ENCODE results near the gene RNF19B.

The RNF19B gene

GRCh38 chr1:32893198-32894018 is 71.2 kb downstream of the RNF19B start:
- TF ChIP-seq CTCF (IDR thresholded peaks at IDR 0.05; ENCODE audit: low read length, missing control alignments) = no peak
- DNase-seq (ENCODE audit: low read depth) = peak; percentile 18
- H3K4me3 ChIP-seq (replicated peaks; ENCODE audit: low read depth, low read length) = peak overlapping the region; percentile 51

DNA sequence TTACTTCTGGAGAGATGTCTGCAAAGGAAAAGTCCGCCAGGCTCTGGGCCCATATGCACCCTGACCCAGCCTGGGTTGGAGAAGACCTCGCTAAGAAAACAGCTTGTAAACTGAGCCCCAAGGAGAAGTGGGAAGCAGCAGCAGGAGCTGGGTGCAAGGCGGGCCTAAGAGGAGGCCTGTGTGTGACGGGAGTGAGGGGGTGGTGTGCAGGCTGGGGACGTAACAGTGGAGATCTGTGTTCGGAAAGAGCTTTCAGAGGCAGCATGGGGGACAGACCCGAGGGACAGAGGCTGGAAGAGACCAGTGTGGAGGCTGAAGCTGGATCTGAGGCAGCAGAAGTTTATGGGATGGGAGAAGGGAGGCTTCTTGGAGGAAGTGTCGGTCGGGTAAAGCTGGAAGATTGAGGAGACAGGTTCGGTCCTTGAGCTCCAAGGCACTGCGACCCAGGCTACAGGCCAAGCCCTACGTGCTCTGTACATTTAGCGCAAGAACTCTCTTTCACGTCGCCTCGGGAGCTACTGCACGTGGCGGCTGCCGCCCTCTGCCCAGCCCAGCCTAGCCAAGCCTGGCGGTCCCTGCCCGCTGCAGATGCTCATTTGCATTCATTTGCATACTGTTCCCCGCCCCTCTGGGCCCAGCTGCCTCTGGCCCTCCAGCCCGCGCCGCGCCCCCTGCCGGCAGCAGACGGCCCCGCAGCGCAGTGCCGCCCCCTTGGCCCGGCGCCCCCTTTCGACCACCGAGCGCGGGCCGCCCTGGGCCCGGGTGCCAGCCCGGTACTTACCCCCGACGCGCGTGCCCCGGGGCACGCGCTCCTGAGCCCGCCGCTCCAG is 72.0 kb downstream of the RNF19B start:
- TF ChIP-seq CTCF (IDR thresholded peaks at IDR 0.05; ENCODE audit: low read length, missing control alignments) = peak; percentile 6
- DNase-seq (ENCODE audit: low read depth) = peak; percentile 23
- peak overlapping the region; percentile 51 for H3K4me3 ChIP-seq (replicated peaks; ENCODE audit: low read depth, low read length)

- TF ChIP-seq CTCF (IDR thresholded peaks at IDR 0.05; ENCODE audit: low read length, missing control alignments) = no peak
- H3K4me3 ChIP-seq (replicated peaks; ENCODE audit: low read depth, low read length) = no peak overlapping the region
- no peak for DNase-seq (ENCODE audit: low read depth)
Measured at GRCh38 chr1:32891630-32892029, 73.0 kb downstream of the RNF19B start.

DNA sequence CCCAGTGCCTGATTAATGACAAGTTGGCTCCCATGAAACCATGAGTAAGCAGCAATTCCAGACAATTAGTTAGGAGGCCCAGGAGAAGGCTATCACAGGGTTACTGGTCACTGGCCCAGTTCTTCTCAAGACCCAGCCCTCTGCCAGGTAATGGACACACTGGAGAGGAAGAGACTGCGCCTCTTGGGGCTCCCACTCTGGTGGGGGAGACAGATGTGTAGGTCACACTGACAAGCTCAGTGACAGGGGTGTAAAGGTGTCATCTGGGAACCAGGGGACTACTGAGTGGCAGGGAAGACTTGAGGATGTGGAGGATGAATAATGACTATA is 73.4 kb downstream of the RNF19B start:
- DNase-seq (ENCODE audit: low read depth) = no peak
- H3K4me3 ChIP-seq (replicated peaks; ENCODE audit: low read depth, low read length) = no peak overlapping the region
- no peak for TF ChIP-seq CTCF (IDR thresholded peaks at IDR 0.05; ENCODE audit: low read length, missing control alignments)

GRCh38 chr1:32890516-32891240 is 73.9 kb downstream of the RNF19B start:
- H3K4me3 ChIP-seq (replicated peaks; ENCODE audit: low read depth, low read length) = no peak overlapping the region
- no peak for TF ChIP-seq CTCF (IDR thresholded peaks at IDR 0.05; ENCODE audit: low read length, missing control alignments)
- no peak for DNase-seq (ENCODE audit: low read depth)

DNA sequence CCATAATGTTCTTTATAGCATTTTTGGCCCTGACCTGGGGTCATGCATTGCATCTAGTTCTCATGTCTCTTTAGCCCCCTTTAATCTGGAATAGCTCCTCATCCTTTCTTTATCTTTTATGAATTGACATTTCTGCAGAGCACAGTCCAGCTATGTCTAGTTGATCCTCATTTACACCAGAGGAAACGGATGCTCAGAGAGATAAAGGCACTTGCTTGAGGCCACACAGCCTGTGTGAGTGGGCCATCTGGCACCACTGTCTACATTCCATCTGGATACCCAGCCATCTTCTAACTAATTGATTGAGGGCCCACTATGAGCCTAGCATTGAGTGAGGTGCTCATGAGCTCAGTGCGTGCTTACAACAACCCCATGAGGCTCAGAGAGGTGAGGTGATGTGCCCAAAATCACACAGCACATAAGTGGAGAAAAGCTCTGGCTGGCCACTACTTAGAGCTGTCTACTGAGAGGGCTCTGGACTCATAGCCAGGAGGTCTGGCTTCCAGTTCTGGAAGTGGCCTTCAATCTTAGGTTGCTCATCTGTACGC is 74.8 kb downstream of the RNF19B start:
- DNase-seq (ENCODE audit: low read depth) = no peak
- no peak for TF ChIP-seq CTCF (IDR thresholded peaks at IDR 0.05; ENCODE audit: low read length, missing control alignments)

More for the DNA sequence above, 74.8 kb downstream of the RNF19B start:
- no peak overlapping the region for H3K4me3 ChIP-seq (replicated peaks; ENCODE audit: low read depth, low read length)
